ENCODE results near the gene MYO3B.

GRCh38 chr2:170266358-170266757, 88.4 kb downstream of the MYO3B start:
- no peak for TF ChIP-seq CTCF (IDR thresholded peaks at IDR 0.05)
- TF ChIP-seq POLR2A (IDR thresholded peaks at IDR 0.05) = no peak
